SU-DHL-6 (cell line): ENCODE measurements around the gene GRID1.

Experiments used
- H2AFZ ChIP-seq: fragments of 200-600 bp; sonication (generic); 2 replicates; pipeline ENCODE4 v1.6.1; 2014; ENCODE audit warnings: low read depth, mild to moderate bottlenecking, moderate library complexity, mixed read lengths, antibody characterized with exemption, low read length; ENCODE audit not compliant: severe bottlenecking
- H3F3A ChIP-seq: fragments of 200-600 bp; shearing (Covaris generic); 2 replicates; pipeline ENCODE4 v1.6.0; 2016; ENCODE audit warnings: antibody characterized with exemption, mild to moderate bottlenecking; ENCODE audit not compliant: insufficient read depth
- H3K27ac ChIP-seq: fragments of 200-600 bp; sonication (generic); 2 replicates; pipeline ENCODE4 v1.5.1; 2016; ENCODE audit warnings: low read depth, mild to moderate bottlenecking, low read length, moderate library complexity, mixed read lengths
- H3K27me3 ChIP-seq: fragments of 200-600 bp; sonication (generic), shearing (Covaris generic); 2 replicates; pipeline ENCODE4 v1.6.0; 2014; ENCODE audit warnings: mild to moderate bottlenecking, low read length
- H3K36me3 ChIP-seq: fragments of 200-600 bp; sonication (generic); 2 replicates; pipeline ENCODE4 v1.6.1; 2014; ENCODE audit warnings: mild to moderate bottlenecking, low read length, mixed read lengths
- H3K4me2 ChIP-seq: fragments of 300-600, 200-600 bp; shearing (Covaris generic), sonication (generic); 2 replicates; pipeline ENCODE4 v1.6.0; 2014; ENCODE audit warnings: low read length, low read depth, mild to moderate bottlenecking; ENCODE audit not compliant: poor library complexity, severe bottlenecking
- H3K4me3 ChIP-seq: fragments of 200-600 bp; sonication (generic); 2 replicates; pipeline ENCODE4 v1.5.1; 2014; ENCODE audit warnings: antibody characterized with exemption, low read length, mild to moderate bottlenecking, mixed read lengths; ENCODE audit not compliant: insufficient read depth, poor library complexity, severe bottlenecking
- H3K79me2 ChIP-seq: fragments of 200-600 bp; sonication (generic); 2 replicates; pipeline ENCODE4 v1.6.1; 2014; ENCODE audit warnings: mild to moderate bottlenecking, low read length, moderate library complexity; ENCODE audit not compliant: insufficient read depth
- H3K9ac ChIP-seq: fragments of 200-600 bp; sonication (generic); 2 replicates; pipeline ENCODE4 v1.7.0; 2014; ENCODE audit warnings: mild to moderate bottlenecking, low read length
- H3K9me2 ChIP-seq: fragments of 200-600 bp; sonication (generic); replicated peaks from 2 replicates; pipeline ENCODE4 v1.6.1; 2014; ENCODE audit warnings: low read length; ENCODE audit not compliant: insufficient read depth
- H3K9me3 ChIP-seq: fragments of 200-600 bp; sonication (generic); 2 replicates; pipeline ENCODE4 v1.6.1; 2014; ENCODE audit warnings: low read length, mixed read lengths; ENCODE audit not compliant: insufficient read depth
- H4K20me1 ChIP-seq: fragments of 200-600 bp; sonication (generic); 2 replicates; pipeline ENCODE4 v1.6.1; 2014; ENCODE audit warnings: low read depth, mild to moderate bottlenecking, antibody characterized with exemption, low read length, moderate library complexity, mixed read lengths
- EZH2phosphoT487 ChIP-seq: fragments of 200-600 bp; sonication (generic), shearing (Covaris generic); conservative IDR thresholded peaks from 2 replicates; pipeline ENCODE4 v1.6.1; 2018; ENCODE audit warnings: mild to moderate bottlenecking, antibody characterized with exemption, low read length, moderate library complexity, mixed read lengths
- TF ChIP-seq, protein P1 (sequence below): fragments of 200-600 bp; sonication (generic); IDR thresholded peaks from one replicate; pipeline ENCODE4 v1.5.1; 2017; ENCODE audit warnings: antibody characterized with exemption, mild to moderate bottlenecking, low read length, moderate library complexity; ENCODE audit not compliant: insufficient read depth, poor library complexity, severe bottlenecking

GRID1 gene

DNA sequence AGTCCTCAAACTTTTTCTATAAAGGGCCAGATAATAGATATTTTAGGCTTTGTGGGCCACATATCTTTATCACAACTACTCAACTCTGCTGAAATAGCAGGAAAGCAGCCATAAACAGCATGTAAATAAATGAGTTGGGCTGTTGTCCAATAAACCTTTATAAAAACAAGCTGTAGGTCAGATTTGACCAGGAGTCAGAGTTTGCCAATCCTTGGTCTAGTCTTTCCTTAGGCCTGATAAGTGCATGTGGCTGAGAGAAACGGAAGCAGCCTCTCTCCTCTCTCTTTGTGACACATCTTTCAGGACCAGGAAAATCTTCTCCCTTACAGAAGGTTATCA lies 724.5 kb downstream of the GRID1 start:
- Histone ChIP-seq H3K79me2 (no peaks in the 10 kb centered on the region), H3K36me3 (no peaks in the 10 kb centered on the region), H3K9me3 (no peaks in the 10 kb centered on the region), H3K4me3 (no peak overlapping the region), H3K4me2 (no peak overlapping the region), H3K9ac (no peak overlapping the region), H4K20me1 (no peaks in the 10 kb centered on the region), H3K27ac (no peak overlapping the region), H3K9me2 (no peaks in the 10 kb centered on the region), H3F3A (no peaks in the 10 kb centered on the region), H3K27me3 (no peaks in the 10 kb centered on the region), H2AFZ (no peak overlapping the region)
- no peak for TF ChIP-seq EZH2phosphoT487
- TF ChIP-seq, protein P1, sequence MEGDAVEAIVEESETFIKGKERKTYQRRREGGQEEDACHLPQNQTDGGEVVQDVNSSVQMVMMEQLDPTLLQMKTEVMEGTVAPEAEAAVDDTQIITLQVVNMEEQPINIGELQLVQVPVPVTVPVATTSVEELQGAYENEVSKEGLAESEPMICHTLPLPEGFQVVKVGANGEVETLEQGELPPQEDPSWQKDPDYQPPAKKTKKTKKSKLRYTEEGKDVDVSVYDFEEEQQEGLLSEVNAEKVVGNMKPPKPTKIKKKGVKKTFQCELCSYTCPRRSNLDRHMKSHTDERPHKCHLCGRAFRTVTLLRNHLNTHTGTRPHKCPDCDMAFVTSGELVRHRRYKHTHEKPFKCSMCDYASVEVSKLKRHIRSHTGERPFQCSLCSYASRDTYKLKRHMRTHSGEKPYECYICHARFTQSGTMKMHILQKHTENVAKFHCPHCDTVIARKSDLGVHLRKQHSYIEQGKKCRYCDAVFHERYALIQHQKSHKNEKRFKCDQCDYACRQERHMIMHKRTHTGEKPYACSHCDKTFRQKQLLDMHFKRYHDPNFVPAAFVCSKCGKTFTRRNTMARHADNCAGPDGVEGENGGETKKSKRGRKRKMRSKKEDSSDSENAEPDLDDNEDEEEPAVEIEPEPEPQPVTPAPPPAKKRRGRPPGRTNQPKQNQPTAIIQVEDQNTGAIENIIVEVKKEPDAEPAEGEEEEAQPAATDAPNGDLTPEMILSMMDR: no peak

DNA sequence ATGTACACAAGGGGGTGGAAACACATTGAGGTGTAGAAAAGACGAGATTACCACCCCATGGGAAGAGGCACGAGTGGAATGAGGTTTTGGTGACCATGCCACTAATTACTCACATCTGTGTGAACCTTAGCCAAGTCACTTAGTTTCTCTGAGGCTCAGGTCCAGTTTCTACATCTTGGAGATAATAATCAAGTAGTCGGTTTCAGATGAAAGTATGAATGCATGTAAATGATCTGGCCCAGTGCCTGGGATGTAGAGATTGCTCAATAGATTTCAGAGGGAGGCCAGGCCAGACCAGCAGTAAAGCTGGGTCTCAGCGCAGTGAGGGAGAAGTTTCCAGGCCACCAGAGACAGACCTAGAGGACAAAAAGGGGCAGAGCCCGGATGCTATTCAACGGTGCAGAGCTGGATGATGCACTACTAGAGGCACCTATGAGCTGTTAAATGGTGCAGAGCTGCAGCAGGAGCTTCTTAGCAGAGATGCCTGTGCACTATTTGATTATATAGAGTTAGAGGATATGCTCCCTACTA lies 725.1 kb downstream of the GRID1 start:
- Histone ChIP-seq H3K4me2 (no peak overlapping the region), H3K9ac (no peak overlapping the region), H2AFZ (no peak overlapping the region), H3K9me3 (no peaks in the 10 kb centered on the region), H3F3A (no peaks in the 10 kb centered on the region), H4K20me1 (no peaks in the 10 kb centered on the region), H3K79me2 (no peaks in the 10 kb centered on the region), H3K27ac (no peak overlapping the region), H3K27me3 (no peaks in the 10 kb centered on the region), H3K4me3 (no peak overlapping the region), H3K36me3 (no peaks in the 10 kb centered on the region), H3K9me2 (no peaks in the 10 kb centered on the region)
- TF ChIP-seq, protein P1: no peak
- no peak for TF ChIP-seq EZH2phosphoT487

DNA sequence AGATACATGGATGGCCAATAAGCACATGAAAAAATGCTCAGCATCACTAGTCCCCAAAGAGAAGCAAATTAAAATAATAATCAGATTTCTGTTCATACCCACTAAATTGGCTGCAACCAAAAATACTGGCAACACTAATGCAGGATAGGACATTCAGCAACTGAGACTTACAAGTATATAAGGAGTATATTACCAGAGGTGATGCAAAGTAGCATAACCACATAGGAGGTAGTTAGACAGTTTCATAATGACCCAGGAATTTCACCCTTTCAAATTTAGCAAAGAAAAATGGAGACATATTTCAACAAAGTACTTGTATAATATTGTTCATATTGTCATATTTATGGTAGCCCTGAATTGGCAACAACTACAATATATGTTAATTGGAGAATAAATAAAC lies 727.8 kb downstream of the GRID1 start:
- no peak overlapping the region for H3K4me2 ChIP-seq
- H2AFZ ChIP-seq: no peak overlapping the region
- no peak for TF ChIP-seq EZH2phosphoT487
- TF ChIP-seq, protein P1: no peak
- no peaks in the 10 kb centered on the region for H3K9me3 ChIP-seq
- H3F3A ChIP-seq: no peaks in the 10 kb centered on the region
- no peaks in the 10 kb centered on the region for H3K27me3 ChIP-seq
- no peaks in the 10 kb centered on the region for H3K79me2 ChIP-seq
- no peak overlapping the region for H3K4me3 ChIP-seq
- no peaks in the 10 kb centered on the region for H4K20me1 ChIP-seq
- no peak overlapping the region for H3K27ac ChIP-seq
- no peak overlapping the region for H3K9ac ChIP-seq
- H3K36me3 ChIP-seq: no peaks in the 10 kb centered on the region
- no peaks in the 10 kb centered on the region for H3K9me2 ChIP-seq
